Neural cell (in vitro differentiated cells): ENCODE measurements around the gene ANKRD33B. TPM values are rescaled to one million over a fixed set of nuclear protein-coding genes. Genes with fewer than 3 reads are reported as not detected.
"Not testable (repeated sequence)": the region's sequence is repeated elsewhere in the genome, so short reads cannot be mapped to it uniquely, and the experiment has no call there.

Experiments used
- H2AFZ ChIP-seq: fragments of 200-600, 300-800 bp; sonication (generic), shearing (Covaris generic); 2 replicates; pipeline ENCODE4 v1.6.0; 2014; ENCODE audit warnings: low read depth, mild to moderate bottlenecking, antibody characterized with exemption, low read length, moderate library complexity
- H3F3A ChIP-seq: fragments of 200-600 bp; shearing (Covaris generic); 2 replicates; pipeline ENCODE4 v1.6.1; 2016; ENCODE audit warnings: mild to moderate bottlenecking, moderate library complexity, mixed read lengths, antibody characterized with exemption, low read length; ENCODE audit not compliant: insufficient read depth, poor library complexity, severe bottlenecking
- H3K27ac ChIP-seq: fragments of 200-600, 300-800 bp; sonication (generic), shearing (Covaris generic); 2 replicates; pipeline ENCODE4 v1.5.1; 2014; ENCODE audit warnings: mild to moderate bottlenecking, low read length, moderate library complexity
- H3K27me3 ChIP-seq: fragments of 300-800, 200-600 bp; sonication (generic), shearing (Covaris generic); 2 replicates; pipeline ENCODE4 v1.6.0; 2014; ENCODE audit warnings: mild to moderate bottlenecking, low read depth, low read length, moderate library complexity; ENCODE audit not compliant: insufficient read depth
- H3K36me3 ChIP-seq: fragments of 300-800, 200-600 bp; sonication (generic), shearing (Covaris generic); 2 replicates; pipeline ENCODE4 v1.5.1; 2014; ENCODE audit warnings: mild to moderate bottlenecking, antibody characterized with exemption, low read length, moderate library complexity; ENCODE audit not compliant: insufficient read depth
- H3K4me2 ChIP-seq: fragments of 300-800, 200-600 bp; sonication (generic), shearing (Covaris generic); 2 replicates; pipeline ENCODE4 v1.6.0; 2014; ENCODE audit warnings: mild to moderate bottlenecking, low read length
- H3K4me3 ChIP-seq: fragments of 300-800, 200-600 bp; sonication (generic), shearing (Covaris generic); 2 replicates; pipeline ENCODE4 v1.5.1; 2014; ENCODE audit warnings: mild to moderate bottlenecking, low read length, moderate library complexity
- H3K79me2 ChIP-seq: fragments of 200-600 bp; shearing (Covaris generic); replicated peaks from 2 replicates; pipeline ENCODE4 v1.6.0; 2014; ENCODE audit warnings: mild to moderate bottlenecking, low read length, moderate library complexity; ENCODE audit not compliant: insufficient read depth
- H3K9ac ChIP-seq: fragments of 300-800, 200-600 bp; sonication (generic), shearing (Covaris generic); 2 replicates; pipeline ENCODE4 v1.6.1; 2016; ENCODE audit warnings: mild to moderate bottlenecking, low read length, mixed read lengths
- H3K9me2 ChIP-seq: fragments of 200-600 bp; shearing (Covaris generic); 2 replicates; pipeline ENCODE4 v1.6.1; 2016; ENCODE audit warnings: mild to moderate bottlenecking, low read length, mixed read lengths; ENCODE audit not compliant: insufficient read depth
- H3K9me3 ChIP-seq: fragments of 200-600, 300-800 bp; sonication (generic), shearing (Covaris generic); 2 replicates; pipeline ENCODE4 v1.6.1; 2016; ENCODE audit warnings: mild to moderate bottlenecking, mixed run types, low read length, moderate library complexity, mixed read lengths
- H4K20me1 ChIP-seq: fragments of 200-600 bp; shearing (Covaris generic); 2 replicates; pipeline ENCODE4 v1.6.1; 2016; ENCODE audit warnings: mild to moderate bottlenecking, mixed run types; ENCODE audit not compliant: insufficient read depth
- EP300 ChIP-seq: fragments of 450-650 bp; conservative IDR thresholded peaks from 2 replicates; pipeline ENCODE4 v1.6.1; 2014; ENCODE audit warnings: antibody characterized with exemption, mild to moderate bottlenecking, moderate library complexity; ENCODE audit not compliant: poor library complexity, severe bottlenecking
- EZH2 ChIP-seq: fragments of 200-600, 300-800 bp; shearing (Covaris generic), sonication (generic); IDR thresholded peaks from 2 replicates; pipeline ENCODE4 v1.6.1; 2014; ENCODE audit warnings: antibody characterized with exemption, low read length, borderline replicate concordance, mild to moderate bottlenecking; ENCODE audit not compliant: insufficient read depth, poor library complexity, severe bottlenecking
- MXI1 ChIP-seq: fragments of 450-650 bp; conservative IDR thresholded peaks from 2 replicates; pipeline ENCODE4 v1.6.1; 2014; ENCODE audit warnings: antibody characterized with exemption, mild to moderate bottlenecking; ENCODE audit not compliant: poor library complexity, severe bottlenecking
- POLR2AphosphoS5 ChIP-seq: IDR thresholded peaks from 2 replicates; pipeline ENCODE4 v1.6.1; 2012
- RAD21 ChIP-seq: fragments of 450-650 bp; conservative IDR thresholded peaks from 2 replicates; pipeline ENCODE4 v1.6.1; 2014; ENCODE audit warnings: antibody characterized with exemption, mild to moderate bottlenecking, moderate library complexity
- SMC3 ChIP-seq: fragments of 450-650 bp; conservative IDR thresholded peaks from 2 replicates; pipeline ENCODE4 v1.6.1; 2014; ENCODE audit warnings: antibody characterized with exemption, mild to moderate bottlenecking, moderate library complexity; ENCODE audit not compliant: poor library complexity
- TAF1 ChIP-seq: IDR thresholded peaks from 2 replicates; pipeline ENCODE4 v1.6.1; 2012; ENCODE audit warnings: low read depth
- polyA plus RNA-seq: library from polyadenylated mRNA; depleted of rRNA; stranded (reverse); fragments of >200 nt; gene quantifications from 2 replicates; pipeline ENCODE4 v1.2.3, GENCODE V29; 2014
- TF ChIP-seq, protein P1 (sequence below): fragments of 450-650 bp; IDR thresholded peaks from 2 replicates; pipeline ENCODE4 v1.5.1; 2014; ENCODE audit warnings: antibody characterized with exemption, mild to moderate bottlenecking, moderate library complexity; ENCODE audit not compliant: poor library complexity, severe bottlenecking
- TF ChIP-seq, protein P2 (sequence below): IDR thresholded peaks from 2 replicates; pipeline ENCODE4 v1.6.1; 2012; ENCODE audit warnings: borderline replicate concordance

The ANKRD33B gene
- polyA plus RNA-seq, 1 donor from 2014 or later = not detected

DNA sequence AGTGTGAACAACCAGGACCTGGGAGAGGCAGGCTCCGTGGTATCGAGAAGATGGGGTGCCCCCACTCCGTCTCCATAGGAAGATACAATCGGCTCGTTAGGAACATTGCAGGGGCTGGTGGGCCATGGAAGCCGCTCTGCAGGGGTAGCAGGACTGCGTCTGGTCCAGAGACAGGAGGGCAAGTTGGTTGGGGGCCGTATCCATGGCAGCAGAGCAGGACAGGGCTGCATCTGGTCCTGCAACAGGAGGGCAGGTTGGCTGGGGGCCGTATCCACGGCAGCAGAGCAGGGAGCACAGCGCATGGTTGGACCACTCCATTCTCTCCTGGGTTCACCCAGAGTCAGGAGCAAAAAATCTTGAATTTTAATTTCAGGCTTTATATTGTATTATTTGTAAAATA is 98.2 kb downstream of the ANKRD33B start:
- Histone ChIP-seq H3K4me2 (no peak overlapping the region), H3K27me3 (no peaks in the 10 kb centered on the region), H4K20me1 (no peaks in the 10 kb centered on the region), H3K9ac (no peak overlapping the region), H3K27ac (no peak overlapping the region), H3K4me3 (no peak overlapping the region), H2AFZ (no peak overlapping the region), H3K9me3 (peaks cover 3% of the 10 kb centered on the region), H3K79me2 (no peaks in the 10 kb centered on the region), H3K9me2 (no peaks in the 10 kb centered on the region), H3F3A (no peaks in the 10 kb centered on the region), H3K36me3 (no peaks in the 10 kb centered on the region)
- TF ChIP-seq RAD21 (no peak), TAF1 (no peak), SMC3 (no peak), EP300 (no peak)
- TF ChIP-seq, protein P1, sequence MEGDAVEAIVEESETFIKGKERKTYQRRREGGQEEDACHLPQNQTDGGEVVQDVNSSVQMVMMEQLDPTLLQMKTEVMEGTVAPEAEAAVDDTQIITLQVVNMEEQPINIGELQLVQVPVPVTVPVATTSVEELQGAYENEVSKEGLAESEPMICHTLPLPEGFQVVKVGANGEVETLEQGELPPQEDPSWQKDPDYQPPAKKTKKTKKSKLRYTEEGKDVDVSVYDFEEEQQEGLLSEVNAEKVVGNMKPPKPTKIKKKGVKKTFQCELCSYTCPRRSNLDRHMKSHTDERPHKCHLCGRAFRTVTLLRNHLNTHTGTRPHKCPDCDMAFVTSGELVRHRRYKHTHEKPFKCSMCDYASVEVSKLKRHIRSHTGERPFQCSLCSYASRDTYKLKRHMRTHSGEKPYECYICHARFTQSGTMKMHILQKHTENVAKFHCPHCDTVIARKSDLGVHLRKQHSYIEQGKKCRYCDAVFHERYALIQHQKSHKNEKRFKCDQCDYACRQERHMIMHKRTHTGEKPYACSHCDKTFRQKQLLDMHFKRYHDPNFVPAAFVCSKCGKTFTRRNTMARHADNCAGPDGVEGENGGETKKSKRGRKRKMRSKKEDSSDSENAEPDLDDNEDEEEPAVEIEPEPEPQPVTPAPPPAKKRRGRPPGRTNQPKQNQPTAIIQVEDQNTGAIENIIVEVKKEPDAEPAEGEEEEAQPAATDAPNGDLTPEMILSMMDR = no peak

DNA sequence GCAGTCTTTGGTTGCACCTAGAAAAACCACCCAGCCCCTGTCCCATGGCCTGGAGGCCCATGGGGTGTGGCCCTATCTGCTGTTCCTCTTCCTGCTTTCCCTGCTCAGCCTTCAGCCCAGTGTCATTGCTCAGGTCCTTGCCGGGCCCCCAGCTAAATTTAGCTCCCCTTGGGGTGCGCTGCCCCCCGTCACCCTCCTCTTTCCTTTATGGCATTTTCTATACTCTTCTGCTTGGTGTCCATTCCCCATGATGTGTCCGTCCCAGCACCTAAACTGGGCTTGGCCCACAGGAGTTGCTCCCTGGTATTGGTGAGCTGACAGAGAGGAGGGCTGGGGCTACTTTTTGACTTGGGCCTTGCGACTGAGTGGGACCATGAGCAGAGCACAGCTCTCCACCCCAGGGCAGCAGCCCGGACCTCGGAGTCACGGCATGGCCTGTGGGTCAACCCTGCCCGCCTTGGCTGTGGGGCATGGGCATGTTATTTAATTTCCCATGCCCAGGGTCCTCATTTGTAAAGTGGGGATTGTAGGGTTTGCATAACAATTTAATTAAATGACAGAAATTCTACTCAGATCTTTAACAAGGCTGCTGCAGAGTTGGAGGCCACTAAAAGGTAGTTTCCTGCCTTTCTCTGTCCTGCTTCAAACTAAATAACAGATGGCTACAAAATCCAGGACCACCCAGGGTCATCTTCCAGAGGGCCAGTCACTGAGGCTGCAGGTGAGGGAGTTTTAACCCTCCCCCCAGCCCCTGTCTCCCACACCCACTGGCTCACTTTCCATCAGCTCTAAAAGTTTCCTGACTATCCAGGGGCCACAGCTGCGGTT is 99.0 kb downstream of the ANKRD33B start:
- Histone ChIP-seq H3K36me3 (no peaks in the 10 kb centered on the region), H3K9ac (no peak overlapping the region), H4K20me1 (no peaks in the 10 kb centered on the region), H3K79me2 (no peaks in the 10 kb centered on the region), H3K27me3 (no peaks in the 10 kb centered on the region), H3K4me3 (no peak overlapping the region), H3F3A (no peaks in the 10 kb centered on the region), H2AFZ (no peak overlapping the region), H3K27ac (no peak overlapping the region), H3K4me2 (no peak overlapping the region), H3K9me2 (no peaks in the 10 kb centered on the region), H3K9me3 (peaks cover 3% of the 10 kb centered on the region)
- TF ChIP-seq SMC3 = no peak

DNA sequence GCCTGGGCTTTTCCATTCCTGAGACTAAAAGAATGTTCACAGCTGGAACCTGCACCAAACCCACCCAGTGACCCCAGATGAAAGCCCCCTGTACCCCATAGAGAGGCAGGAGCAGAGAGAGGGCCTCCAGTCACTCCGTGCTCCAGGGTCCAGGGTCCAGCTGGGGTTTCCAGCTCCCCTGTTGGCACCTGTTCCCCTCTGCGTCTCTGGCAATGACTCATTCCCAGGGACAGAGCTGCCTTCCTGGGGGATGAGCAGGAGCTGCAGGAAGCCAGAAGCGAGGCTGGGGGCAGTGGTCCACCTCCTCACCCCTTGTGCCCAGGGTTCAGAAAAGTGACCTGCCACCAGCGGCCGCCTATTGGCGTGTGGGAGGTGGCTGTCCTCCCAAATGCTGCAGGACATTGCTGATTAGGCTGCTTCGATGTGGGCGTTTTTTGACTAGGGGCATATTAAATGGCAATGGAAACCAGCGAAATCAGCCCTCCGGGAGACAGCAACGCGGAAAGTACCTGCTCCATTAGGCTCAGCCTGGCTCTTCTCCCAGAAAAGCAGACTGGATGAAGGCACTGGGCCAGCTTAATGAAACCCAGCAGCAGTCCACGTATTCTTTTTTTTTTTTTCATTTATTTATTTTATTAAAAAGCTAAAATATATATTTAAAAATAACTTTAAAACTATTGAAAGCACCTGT is 99.8 kb downstream of the ANKRD33B start:
- H3K9ac ChIP-seq = no peak overlapping the region
- H3F3A ChIP-seq = no peaks in the 10 kb centered on the region
- TF ChIP-seq TAF1 = no peak
- no peak for TF ChIP-seq POLR2AphosphoS5
- TF ChIP-seq RAD21 = no peak
- TF ChIP-seq EZH2 = no peak
- TF ChIP-seq, protein P2, sequence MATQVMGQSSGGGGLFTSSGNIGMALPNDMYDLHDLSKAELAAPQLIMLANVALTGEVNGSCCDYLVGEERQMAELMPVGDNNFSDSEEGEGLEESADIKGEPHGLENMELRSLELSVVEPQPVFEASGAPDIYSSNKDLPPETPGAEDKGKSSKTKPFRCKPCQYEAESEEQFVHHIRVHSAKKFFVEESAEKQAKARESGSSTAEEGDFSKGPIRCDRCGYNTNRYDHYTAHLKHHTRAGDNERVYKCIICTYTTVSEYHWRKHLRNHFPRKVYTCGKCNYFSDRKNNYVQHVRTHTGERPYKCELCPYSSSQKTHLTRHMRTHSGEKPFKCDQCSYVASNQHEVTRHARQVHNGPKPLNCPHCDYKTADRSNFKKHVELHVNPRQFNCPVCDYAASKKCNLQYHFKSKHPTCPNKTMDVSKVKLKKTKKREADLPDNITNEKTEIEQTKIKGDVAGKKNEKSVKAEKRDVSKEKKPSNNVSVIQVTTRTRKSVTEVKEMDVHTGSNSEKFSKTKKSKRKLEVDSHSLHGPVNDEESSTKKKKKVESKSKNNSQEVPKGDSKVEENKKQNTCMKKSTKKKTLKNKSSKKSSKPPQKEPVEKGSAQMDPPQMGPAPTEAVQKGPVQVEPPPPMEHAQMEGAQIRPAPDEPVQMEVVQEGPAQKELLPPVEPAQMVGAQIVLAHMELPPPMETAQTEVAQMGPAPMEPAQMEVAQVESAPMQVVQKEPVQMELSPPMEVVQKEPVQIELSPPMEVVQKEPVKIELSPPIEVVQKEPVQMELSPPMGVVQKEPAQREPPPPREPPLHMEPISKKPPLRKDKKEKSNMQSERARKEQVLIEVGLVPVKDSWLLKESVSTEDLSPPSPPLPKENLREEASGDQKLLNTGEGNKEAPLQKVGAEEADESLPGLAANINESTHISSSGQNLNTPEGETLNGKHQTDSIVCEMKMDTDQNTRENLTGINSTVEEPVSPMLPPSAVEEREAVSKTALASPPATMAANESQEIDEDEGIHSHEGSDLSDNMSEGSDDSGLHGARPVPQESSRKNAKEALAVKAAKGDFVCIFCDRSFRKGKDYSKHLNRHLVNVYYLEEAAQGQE = no peak
- no peak for TF ChIP-seq SMC3
- TF ChIP-seq EP300 = no peak
- TF ChIP-seq, protein P1 = no peak
- no peak for TF ChIP-seq MXI1
- no peaks in the 10 kb centered on the region for H3K79me2 ChIP-seq
- H3K27me3 ChIP-seq = no peaks in the 10 kb centered on the region
- no peak overlapping the region for H3K27ac ChIP-seq
- no peaks in the 10 kb centered on the region for H3K9me3 ChIP-seq
- H3K4me3 ChIP-seq = no peak overlapping the region
- no peak overlapping the region for H3K4me2 ChIP-seq
- no peaks in the 10 kb centered on the region for H3K9me2 ChIP-seq
- H4K20me1 ChIP-seq = no peaks in the 10 kb centered on the region
- no peak overlapping the region for H2AFZ ChIP-seq
- no peaks in the 10 kb centered on the region for H3K36me3 ChIP-seq

DNA sequence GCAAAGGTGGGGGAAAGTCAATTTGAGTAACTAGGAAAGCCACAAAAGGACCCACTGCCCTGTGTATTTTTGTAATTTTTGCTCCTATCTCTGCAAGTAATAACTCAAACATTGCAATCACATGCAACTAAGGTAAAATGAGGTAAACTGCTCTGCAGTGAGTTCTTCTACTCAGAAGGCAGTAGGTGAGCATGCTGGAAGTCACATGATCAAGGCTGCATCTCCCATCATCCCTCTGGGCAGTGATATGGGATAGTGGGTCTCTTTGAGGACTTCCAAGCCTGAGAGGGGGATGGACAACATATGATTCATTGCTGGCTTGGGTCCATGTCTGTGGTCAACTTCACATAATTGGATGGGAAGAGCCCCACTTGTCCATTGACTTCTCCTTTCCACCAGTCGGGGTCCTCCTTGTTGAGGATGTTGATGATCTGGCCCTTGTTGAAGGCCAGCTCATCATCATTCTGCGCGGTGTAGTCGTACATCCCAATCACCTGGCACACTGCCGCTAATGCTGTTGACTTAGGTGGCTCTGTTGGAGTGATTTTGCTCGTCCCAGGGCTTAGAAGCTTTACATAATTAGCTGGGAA is 100.4 kb downstream of the ANKRD33B start:
- H3K9me2 ChIP-seq, H3K79me2 ChIP-seq, H3K4me3 ChIP-seq, H3K27ac ChIP-seq, H3K27me3 ChIP-seq, H3K36me3 ChIP-seq, H3K4me2 ChIP-seq, H4K20me1 ChIP-seq, H3K9ac ChIP-seq, H2AFZ ChIP-seq, H3K9me3 ChIP-seq, H3F3A ChIP-seq: not testable (repeated sequence)
